B cell (primary cell): ENCODE measurements around the gene TGDS.

Source experiments
- CTCF ChIP-seq: fragments of 200-600 bp; IDR thresholded peaks from one replicate; pipeline ENCODE4 v1.8.0; 2022; ENCODE audit warnings: antibody characterized with exemption, mild to moderate bottlenecking
- EZH2 ChIP-seq: IDR thresholded peaks from 2 replicates; pipeline ENCODE4 v1.6.1; 2012; ENCODE audit warnings: borderline replicate concordance, low read depth, mild to moderate bottlenecking, moderate library complexity, low read length; ENCODE audit not compliant: insufficient read depth, poor library complexity, severe bottlenecking

- TF ChIP-seq CTCF, result no peak
- TF ChIP-seq EZH2, result no peak
Measured at GRCh38 chr13:94623316-94623715, 27.4 kb upstream of the TGDS start.
